DMS114 treated with DMSO at 0.1 percent for 48 hours (cell line): Measurements from ENCODE around the gene CNTN5.

Experiments used
- DNase-seq: peaks from one replicate; lab custom pipeline; 2025; ENCODE audit not compliant: unreplicated experiment; lab: John Stamatoyannopoulos, UW

CNTN5 gene

GRCh38 chr11:99589771-99590170 is 569.0 kb downstream of the CNTN5 start:
- DNase-seq, result no peak

GRCh38 chr11:99592266-99592665 is 571.5 kb downstream of the CNTN5 start:
- DNase-seq, result no peak

GRCh38 chr11:99593197-99593596 is 572.4 kb downstream of the CNTN5 start:
- DNase-seq, result no peak

GRCh38 chr11:99601179-99601578 is 580.4 kb downstream of the CNTN5 start:
- no peak for DNase-seq

GRCh38 chr11:99614352-99614751 is 593.6 kb downstream of the CNTN5 start:
- DNase-seq, result no peak

GRCh38 chr11:99630629-99631028 is 609.9 kb downstream of the CNTN5 start:
- DNase-seq, result no peak

GRCh38 chr11:99631618-99632017 is 610.9 kb downstream of the CNTN5 start:
- DNase-seq, result no peak

GRCh38 chr11:99632969-99633368 is 612.2 kb downstream of the CNTN5 start:
- no peak for DNase-seq

GRCh38 chr11:99634581-99634980 is 613.8 kb downstream of the CNTN5 start:
- DNase-seq, result no peak

- no peak for DNase-seq
Observed at GRCh38 chr11:99638073-99638553, 617.4 kb downstream of the CNTN5 start.

- no peak for DNase-seq
Observed at GRCh38 chr11:99640671-99641070, 619.9 kb downstream of the CNTN5 start.

- DNase-seq, result no peak
Observed at GRCh38 chr11:99645934-99646333, 625.2 kb downstream of the CNTN5 start.

- DNase-seq, result no peak
Observed at GRCh38 chr11:99670067-99670676, 649.4 kb downstream of the CNTN5 start.

GRCh38 chr11:99671808-99672409 is 651.2 kb downstream of the CNTN5 start:
- DNase-seq, result no peak

- no peak for DNase-seq
Observed at GRCh38 chr11:99676292-99676691, 655.5 kb downstream of the CNTN5 start.

- DNase-seq, result no peak
Observed at GRCh38 chr11:99682171-99682570, 661.4 kb downstream of the CNTN5 start.

- no peak for DNase-seq
Observed at GRCh38 chr11:99682646-99683045, 661.9 kb downstream of the CNTN5 start.

- DNase-seq, result no peak
Observed at GRCh38 chr11:99683933-99684332, 663.2 kb downstream of the CNTN5 start.

- no peak for DNase-seq
Observed at GRCh38 chr11:99686838-99687237, 666.1 kb downstream of the CNTN5 start.

GRCh38 chr11:99687320-99687719 is 666.6 kb downstream of the CNTN5 start:
- no peak for DNase-seq

- no peak for DNase-seq
Observed at GRCh38 chr11:99693941-99694492, 673.3 kb downstream of the CNTN5 start.

GRCh38 chr11:99695106-99695505 is 674.4 kb downstream of the CNTN5 start:
- DNase-seq, result no peak

- DNase-seq, result no peak
Observed at GRCh38 chr11:99706848-99707247, 686.1 kb downstream of the CNTN5 start.
